Ramos (cell line): ENCODE results near the gene OR51B4.
"Not testable (repeated sequence)": the region's sequence is repeated elsewhere in the genome, so short reads cannot be mapped to it uniquely, and the experiment has no call there.

Experiments used
- in situ Hi-C: fragments of 300-500 bp; cut with MboI; formaldehyde crosslinking; loops from one replicate; pipeline ENCODE4 v1.14.3; 2022; ENCODE audit warnings: low sequenced_read_pairs; ENCODE audit not compliant: unreplicated experiment

The OR51B4 gene

DNA sequence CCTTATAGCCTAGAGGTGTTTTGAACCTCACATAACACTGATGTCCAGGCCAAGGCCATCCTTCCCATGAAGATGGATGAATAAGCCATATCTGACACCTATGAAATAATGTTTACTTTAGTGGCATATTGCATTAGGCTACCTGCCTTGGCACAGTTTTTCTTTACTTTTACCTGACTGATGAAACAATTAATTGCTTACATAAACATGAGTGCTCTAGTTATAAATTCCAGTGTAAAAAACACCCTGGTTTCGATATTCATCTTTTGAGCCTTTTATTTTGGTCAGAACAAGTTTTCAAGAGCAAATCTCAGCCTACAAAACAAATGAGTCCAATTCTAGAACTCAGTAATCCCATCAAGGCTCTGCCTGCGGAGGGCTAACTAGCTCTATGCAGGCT, 25.0 kb downstream of the OR51B4 start:
- in situ Hi-C loops: no loop called here

DNA sequence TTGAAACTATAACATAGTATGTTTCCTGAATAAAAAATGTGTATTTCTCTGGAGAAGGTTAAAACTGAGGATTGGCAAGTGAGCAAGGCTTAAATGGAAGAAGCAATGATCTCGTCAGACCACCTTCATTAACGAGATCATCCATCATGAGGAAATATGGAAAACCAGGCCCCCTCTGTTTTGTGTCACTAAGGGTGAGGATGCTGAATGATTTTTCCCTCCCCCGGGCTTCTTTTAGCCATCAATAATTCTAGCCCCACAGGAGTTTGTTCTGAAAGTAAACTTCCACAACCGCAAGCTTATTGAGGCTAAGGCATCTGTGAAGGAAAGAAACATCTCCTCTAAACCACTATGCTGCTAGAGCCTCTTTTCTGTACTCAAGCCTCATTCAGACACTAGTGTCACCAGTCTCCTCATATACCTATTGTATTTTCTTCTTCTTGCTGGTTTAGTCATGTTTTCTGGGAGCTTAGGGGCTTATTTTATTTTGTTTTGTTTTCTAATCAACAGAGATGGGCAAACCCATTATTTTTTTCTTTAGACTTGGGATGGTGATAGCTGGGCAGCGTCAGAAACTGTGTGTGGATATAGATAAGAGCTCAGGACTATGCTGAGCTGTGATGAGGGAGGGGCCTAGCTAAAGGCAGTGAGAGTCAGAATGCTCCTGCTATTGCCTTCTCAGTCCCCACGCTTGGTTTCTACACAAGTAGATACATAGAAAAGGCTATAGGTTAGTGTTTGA, 26.2 kb downstream of the OR51B4 start:
- in situ Hi-C loops: no loop called here

DNA sequence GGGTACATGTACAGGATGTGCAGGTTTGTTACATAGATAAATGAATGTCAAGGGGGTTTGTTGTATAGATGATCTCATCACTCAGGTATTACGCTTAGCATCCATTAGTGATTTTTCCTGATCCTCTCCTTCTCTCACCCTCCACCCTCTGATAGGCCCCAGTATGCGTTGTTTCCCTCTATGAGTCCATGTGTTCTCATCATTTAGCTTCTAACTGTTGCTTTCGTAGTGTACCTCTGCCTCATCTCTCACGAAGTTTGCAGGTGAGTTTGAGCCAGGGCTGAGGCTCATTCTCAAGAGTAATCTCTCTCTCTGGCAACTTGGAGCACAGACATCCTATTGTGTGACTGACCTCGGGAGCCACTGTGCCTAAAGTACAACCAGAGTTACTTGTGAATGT, 27.4 kb downstream of the OR51B4 start:
- in situ Hi-C loops: no loop called here

DNA sequence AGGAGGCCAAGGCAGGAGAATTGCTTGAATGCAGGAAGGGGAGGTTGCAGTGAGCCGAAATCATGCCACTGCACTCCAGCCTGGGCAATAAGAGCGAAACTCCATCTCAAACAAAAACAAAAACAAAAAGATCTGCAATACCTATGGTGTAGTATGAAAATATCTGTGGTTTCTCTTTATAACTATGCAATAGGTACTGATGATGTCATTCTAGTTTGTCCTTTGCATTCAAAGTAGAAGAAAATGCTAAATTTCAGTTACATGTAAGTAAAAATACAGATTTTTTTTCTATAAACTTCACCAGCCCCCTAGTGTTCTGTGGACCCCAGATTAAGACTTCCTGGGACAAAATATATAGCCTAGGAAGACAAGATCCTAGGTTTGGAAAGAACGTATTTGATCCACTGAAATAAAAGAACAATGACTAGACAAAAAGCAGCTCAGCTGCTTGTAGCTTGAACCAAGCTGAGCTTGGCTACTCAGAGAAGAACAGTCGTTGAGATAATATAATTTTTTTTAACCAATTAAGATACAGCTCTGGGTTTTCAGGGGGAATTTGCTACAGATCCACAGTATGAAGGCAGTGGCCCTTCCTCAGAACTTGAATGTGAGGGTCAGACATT, 29.2 kb downstream of the OR51B4 start:
- in situ Hi-C loops: no loop called here

DNA sequence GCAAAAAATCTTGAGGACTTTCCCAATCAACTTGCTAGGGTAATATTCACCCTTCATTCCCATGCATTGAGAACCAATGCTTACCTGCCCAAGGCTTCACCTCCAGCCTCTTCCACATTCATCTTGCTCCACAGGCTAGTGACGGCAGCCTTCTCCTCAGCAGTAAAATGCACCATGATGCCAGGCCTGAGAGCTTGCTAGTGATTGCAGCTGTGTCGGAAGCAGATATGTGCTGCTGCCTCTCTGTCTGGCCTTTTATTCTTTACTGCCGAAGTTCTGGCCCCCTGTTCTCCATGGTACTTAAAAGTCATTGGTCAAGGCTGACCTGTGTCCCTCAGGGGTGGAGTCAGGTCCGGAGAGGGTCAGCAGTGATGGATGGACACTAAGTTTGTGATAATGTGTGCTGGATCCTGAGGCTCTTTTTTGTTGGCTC, 32.0 kb downstream of the OR51B4 start, which contains the start of gene HBE1:
HBE1 (minus strand) TSS at position 231 of the 433 bp plus-strand sequence; CDS start at position 176, 55 bp downstream.
- in situ Hi-C loops: no loop called here

DNA sequence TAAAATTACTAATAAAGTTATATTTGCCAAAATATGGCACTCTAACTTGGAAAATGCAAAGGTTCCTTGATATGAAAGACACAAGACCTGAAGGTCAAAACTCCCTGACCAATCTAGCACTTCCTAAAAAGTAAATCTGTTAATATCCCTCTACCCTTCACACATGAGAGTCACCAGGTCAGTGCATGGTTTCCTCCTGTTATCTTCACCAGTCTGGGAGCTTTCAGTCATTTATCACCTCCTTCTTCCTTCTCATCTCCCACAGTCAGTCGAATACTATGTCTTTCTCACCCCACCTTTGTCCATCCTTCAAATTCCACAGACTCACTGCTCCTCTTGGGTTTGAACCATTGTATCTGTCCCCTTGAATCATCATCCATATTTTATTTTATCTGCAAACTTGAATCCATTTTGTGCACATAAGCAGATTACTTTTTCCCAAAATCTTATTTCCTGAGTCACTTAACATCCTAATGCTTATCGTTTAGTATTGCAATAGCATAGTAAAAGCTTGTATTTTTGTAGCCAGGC, 34.6 kb downstream of the OR51B4 start:
- in situ Hi-C loops: no loop called here

DNA sequence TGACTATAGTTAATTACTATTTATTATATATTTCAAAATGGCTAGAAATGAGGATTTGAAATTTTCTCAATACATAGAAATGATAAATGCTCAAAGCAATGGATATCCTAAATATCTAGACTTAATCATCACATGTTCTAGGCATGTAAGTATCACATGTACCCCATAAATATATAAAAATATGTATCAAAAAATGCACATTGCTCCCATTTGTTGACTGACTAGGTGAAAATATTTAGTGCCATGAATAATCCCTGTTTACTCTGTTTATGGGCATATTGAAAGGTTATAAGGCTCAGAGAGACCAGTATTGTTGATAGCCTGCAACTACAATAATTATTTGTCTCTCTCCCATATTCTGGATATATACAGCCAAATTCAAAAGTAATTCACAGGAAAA, 35.1 kb downstream of the OR51B4 start:
- in situ Hi-C loops: no loop called here

DNA sequence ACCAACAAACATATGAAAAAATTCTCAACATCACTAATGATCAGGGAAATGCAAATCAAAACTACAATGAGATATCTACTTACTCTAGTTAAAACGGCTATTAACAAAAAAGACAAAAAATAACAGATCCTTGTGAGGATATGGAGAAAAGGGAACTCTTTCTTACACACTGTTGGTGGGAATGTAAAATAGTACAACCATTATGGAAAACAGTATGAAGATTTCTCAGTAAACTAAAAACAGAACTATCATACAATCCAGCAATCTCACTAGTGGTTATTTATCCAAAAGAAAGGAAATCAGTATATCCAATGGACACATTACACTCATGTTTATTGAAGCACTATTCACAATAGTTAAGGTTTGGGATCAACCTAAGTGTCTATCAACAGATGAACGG, 35.9 kb downstream of the OR51B4 start:
- in situ Hi-C loops: no loop called here

DNA sequence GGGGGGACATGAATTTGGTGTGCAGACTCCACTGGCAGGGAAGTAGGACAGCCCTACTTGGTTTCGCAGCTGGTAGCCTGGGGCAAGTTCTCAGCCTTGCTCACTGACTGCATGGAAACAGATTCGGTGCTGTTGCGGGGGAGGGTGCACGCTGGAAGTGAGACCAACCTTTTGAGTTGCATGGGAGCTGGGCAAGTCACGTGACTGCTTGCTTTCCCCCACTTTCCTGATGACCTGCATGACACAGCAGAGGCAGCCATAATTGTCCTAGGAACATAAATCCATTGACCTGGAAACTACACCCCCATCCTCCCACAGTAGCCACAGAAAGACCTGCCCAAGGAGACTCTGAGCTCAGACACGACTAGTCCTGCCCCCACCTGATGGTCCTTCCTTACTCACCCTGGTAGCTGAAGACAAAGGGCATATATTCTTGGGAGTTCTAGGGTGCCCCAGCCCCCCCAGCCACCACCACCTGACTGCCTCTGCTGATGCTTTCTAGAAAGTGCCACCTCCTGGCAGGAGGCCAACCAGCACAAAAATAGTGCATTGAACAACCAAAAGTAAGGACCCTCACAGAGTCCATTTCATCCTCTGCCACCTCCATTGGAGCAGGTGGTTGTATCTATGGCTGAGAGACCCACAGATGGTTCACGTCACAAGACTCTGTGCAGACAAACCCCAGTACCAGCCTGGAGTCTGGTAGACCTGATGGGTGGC, 43.0 kb downstream of the OR51B4 start:
- in situ Hi-C loops: no loop called here

DNA sequence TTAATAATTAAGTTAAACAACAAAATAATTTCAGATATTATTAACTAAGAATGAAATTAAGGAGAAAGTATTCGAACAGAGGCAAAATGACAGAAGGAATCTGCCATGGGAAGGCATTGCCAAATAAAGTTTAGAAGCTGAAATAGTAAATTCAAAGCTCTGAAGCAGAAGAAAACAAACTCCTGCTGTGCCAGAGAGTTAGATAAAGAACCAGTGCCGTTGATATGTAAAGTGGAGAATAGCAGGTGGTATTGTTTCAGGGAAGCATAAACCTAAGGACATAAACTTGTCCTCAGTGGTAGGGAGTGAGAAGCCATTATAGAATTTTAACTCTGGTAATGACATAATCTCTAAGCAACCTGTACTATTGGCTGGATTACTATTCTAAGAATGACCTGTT, 44.5 kb downstream of the OR51B4 start:
- in situ Hi-C loops: no loop called here

DNA sequence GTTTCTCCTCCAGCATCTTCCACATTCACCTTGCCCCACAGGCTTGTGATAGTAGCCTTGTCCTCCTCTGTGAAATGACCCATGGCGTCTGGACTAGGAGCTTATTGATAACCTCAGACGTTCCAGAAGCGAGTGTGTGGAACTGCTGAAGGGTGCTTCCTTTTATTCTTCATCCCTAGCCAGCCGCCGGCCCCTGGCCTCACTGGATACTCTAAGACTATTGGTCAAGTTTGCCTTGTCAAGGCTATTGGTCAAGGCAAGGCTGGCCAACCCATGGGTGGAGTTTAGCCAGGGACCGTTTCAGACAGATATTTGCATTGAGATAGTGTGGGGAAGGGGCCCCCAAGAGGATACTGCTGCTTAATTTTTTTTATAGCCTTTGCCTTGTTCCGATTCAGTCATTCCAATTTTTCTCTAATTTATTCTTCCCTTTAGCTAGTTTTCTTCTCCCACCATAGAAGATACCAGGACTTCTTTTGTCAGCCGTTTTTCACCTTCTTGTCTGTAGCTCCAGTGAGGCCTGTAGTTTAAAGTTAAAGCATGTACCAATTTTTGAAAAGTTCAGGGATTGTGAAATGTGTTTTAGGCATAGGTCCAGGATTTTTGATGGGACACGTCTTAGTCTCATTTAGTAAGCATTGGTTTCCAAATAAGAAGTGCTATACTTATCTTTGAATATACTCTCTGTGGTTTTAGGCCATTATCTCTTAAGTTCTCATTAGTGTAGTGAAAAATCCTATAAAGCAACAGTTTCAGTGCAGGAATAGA, 46.9 kb downstream of the OR51B4 start, which contains the start of gene HBG2:
HBG2 (minus strand) TSS at position 136 of the 768 bp plus-strand sequence; CDS start at position 83, 53 bp downstream.
- in situ Hi-C loops: not testable (repeated sequence)

DNA sequence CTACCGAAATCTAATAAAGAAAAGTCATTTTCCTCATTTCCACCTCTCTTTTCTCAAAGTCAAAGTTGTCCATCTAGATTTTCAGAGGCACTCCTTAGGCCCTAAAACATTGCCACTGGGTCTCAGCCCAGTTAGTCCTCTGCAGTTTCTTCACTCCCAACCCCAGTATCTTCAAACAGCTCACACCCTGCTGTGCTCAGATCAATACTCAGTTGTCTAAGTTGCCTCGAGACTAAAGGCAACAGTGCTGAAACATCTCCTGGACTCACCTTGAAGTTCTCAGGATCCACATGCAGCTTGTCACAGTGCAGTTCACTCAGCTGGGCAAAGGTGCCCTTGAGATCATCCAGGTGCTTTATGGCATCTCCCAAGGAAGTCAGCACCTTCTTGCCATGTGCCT, 47.7 kb downstream of the OR51B4 start:
- in situ Hi-C loops: not testable (repeated sequence)

DNA sequence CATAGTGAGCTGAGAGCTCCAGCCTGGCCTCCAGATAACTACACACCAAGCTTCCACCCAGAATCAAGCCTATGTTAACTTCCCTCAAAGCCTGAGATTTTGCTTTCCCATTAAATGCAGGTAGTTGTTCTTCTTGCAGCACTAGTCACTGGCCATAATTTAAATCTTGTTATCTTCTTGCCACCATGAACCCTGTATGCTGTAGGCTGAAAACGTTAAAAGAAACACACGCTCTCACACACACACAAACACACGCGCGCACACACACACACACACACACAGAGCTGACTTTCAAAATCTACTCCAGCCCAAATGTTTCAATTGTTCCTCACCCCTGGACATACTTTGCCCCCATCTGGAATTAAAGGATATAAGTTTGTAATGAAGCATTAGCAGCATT, 48.3 kb downstream of the OR51B4 start:
- in situ Hi-C loops: not testable (repeated sequence)

DNA sequence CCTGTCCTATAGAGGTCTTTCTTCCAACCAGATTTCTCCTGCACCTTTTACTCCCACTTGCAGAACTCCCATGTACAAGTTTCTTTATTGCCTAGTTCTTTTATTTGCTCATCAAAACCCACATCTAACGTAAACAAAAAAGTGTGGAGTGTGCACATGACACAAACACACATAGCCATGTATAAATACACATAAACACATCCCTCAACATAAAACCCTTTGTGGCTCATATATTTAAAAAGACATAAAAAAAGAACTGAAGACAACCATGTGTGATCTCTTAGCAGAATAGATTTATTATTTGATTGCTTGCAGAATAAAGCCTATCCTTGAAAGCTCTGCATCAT, 48.9 kb downstream of the OR51B4 start:
- in situ Hi-C loops: no loop called here

DNA sequence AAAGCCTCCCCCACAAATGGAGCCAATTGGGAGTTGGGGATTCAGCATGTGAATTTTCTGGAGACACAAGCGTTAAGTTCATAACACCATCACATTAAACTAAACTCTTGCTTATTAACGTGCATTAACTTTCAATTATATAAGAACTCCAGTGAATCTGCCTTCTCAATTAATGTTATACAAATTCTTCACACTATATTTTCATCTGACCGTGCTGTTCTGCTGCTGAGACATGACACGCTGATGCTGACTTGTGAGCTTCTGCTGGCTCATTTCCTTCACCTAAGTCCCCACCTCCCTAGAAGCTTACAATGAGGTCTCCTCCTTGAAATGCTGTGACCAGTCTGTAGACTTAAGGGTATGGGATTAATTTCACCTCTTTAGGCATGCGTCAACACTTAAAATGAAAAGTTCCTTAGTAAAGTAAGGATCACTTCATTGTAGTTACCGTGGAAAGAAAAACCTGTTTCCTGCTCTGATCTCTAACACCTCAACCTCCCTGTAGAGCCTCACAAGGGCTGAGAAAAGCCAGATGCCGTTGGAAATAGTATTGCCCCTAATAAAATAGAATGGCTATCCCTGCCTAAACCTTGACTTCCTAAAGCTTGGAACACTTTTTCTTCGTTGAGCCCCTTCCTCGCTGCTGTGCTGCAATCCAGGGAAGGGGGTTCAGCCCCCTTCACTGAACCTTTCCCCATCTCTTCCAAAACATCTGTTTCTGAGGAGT, 49.4 kb downstream of the OR51B4 start:
- in situ Hi-C loops: no loop called here

DNA sequence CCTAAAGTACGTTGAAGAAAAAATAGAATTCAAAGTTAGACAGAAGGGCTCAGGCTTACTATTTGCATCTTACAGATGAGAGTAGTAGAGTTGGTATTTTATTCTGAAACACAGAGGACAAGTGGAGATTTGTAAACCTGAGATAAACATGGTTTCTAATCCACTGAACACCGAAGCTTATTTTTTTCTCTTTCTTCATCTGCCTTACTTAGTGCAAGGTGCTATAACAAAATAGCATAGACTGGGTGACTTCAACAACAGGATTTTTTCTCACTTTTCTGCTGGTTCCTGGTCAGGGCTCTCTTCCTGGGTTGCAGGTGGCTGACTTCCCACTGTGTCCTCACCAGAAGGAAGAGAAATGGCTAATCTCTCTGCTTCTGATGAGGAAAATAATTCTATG, 50.0 kb downstream of the OR51B4 start:
- in situ Hi-C loops: no loop called here
